K562 (cell line): Measurements from ENCODE around the gene TEX101. TPM values are rescaled to one million over a fixed set of nuclear protein-coding genes. Genes with fewer than 3 reads are reported as not detected.

Experiments used
- ARID2 ChIP-seq: fragments of 450-650 bp; IDR thresholded peaks from 2 replicates; pipeline ENCODE4 v1.6.1; 2017; ENCODE audit warnings: antibody characterized with exemption, mild to moderate bottlenecking
- CEBPB ChIP-seq: fragments of 450-650 bp; IDR thresholded peaks from 2 replicates; pipeline ENCODE4 v1.6.1; 2016; ENCODE audit warnings: missing genetic modification characterization, missing compliant biosample characterization
- CTCFL ChIP-seq: IDR thresholded peaks from 2 replicates; pipeline ENCODE4 v1.6.1; 2011; ENCODE audit warnings: borderline replicate concordance, low read depth, mild to moderate bottlenecking, moderate library complexity, low read length; ENCODE audit not compliant: insufficient read depth, poor library complexity, severe bottlenecking
- ILK ChIP-seq: fragments of 450-650 bp; IDR thresholded peaks from 2 replicates; pipeline ENCODE4 v1.6.1; 2016; ENCODE audit warnings: missing genetic modification characterization, low read depth, mild to moderate bottlenecking, missing compliant biosample characterization, moderate library complexity, borderline replicate concordance
- KLF16 ChIP-seq: IDR thresholded peaks from 2 replicates; pipeline ENCODE4 v1.6.1; 2016; ENCODE audit warnings: antibody characterized with exemption
- LCOR ChIP-seq: sonication (generic); formaldehyde crosslinking; IDR thresholded peaks from 2 replicates; pipeline ENCODE4 v1.8.0; 2022; ENCODE audit warnings: mild to moderate bottlenecking, missing genetic modification reagents
- MAFK ChIP-seq: IDR thresholded peaks from 2 replicates; pipeline ENCODE4 v1.6.1; 2011; ENCODE audit warnings: low read length, improper control_type of control experiment
- RAD21 ChIP-seq, 2 experiments: fragments of 250-450 bp in 1 of 2; fragments of 450-650 bp in 1 of 2; sonication (Bioruptor Pico) in 1 of 2; formaldehyde crosslinking in 1 of 2; IDR thresholded peaks in 1 of 2; conservative IDR thresholded peaks in 1 of 2; 2 replicates each; pipeline versions ENCODE4 v1.4.0 to v1.8.0; 2020 to 2022; ENCODE audit warnings: mild to moderate bottlenecking in 2 of 2, moderate library complexity in 1 of 2
- RCOR1 ChIP-seq, 2 experiments: IDR thresholded peaks; 2 replicates each; pipeline ENCODE4 v1.6.1; 2012; ENCODE audit warnings: low read depth in 2 of 2, low read length in 2 of 2, borderline replicate concordance in 1 of 2, improper control_type of control experiment in 1 of 2
- SMC3 ChIP-seq: conservative IDR thresholded peaks from 2 replicates; pipeline ENCODE4 v1.6.1; 2011; ENCODE audit warnings: low read depth, low read length, improper control_type of control experiment; ENCODE audit not compliant: insufficient read depth
- XRCC5 ChIP-seq: fragments of 200-400 bp; formaldehyde crosslinking; IDR thresholded peaks from 2 replicates; pipeline ENCODE4 v1.6.1; 2017; ENCODE audit warnings: low read depth, mild to moderate bottlenecking, low read length
- ZNF140 ChIP-seq: fragments of 250-450 bp; sonication (Bioruptor Pico); IDR thresholded peaks from 2 replicates; pipeline ENCODE4 v1.8.0; 2021; ENCODE audit warnings: moderate library complexity, mild to moderate bottlenecking, inconsistent platforms
- polyA plus RNA-seq, 8 experiments: library from polyadenylated mRNA; depleted of rRNA in 4 of 8; stranded (reverse) in 5 of 8; unstranded in 3 of 8; fragments of >200 nt; fragmentation: Nextera tagmentation in 2 of 8; fragmentation: Illumina TruSeq in 1 of 8; extraction: Ambion mirVana in 2 of 8; extraction: Trizol in 1 of 8; gene quantifications; 2 replicates each; pipeline versions ENCODE4 v1.2.1 to v1.2.3, GENCODE V29; 2011 to 2014; ENCODE audit warnings: inconsistent platforms in 1 of 8, missing spikeins in 1 of 8
- total RNA-seq, 7 experiments: library from RNA; depleted of rRNA in 6 of 7; stranded (reverse); fragments of >200 nt in 6 of 7; fragmentation: Illumina TruSeq in 2 of 7; extraction: Trizol in 2 of 7; gene quantifications; 2 replicates each; pipeline versions ENCODE4 v1.2.1 to v1.2.3, GENCODE V29; 2011 to 2021; ENCODE audit warnings: low replicate concordance in 1 of 7
- TF ChIP-seq, protein P1 (sequence below), 2 experiments: fragments of 450-650 bp; formaldehyde crosslinking in 1 of 2; IDR thresholded peaks; 2 replicates each; pipeline versions ENCODE4 v1.4.0 to v1.6.1; 2014 to 2020; ENCODE audit warnings: mild to moderate bottlenecking in 2 of 2, borderline replicate concordance in 1 of 2, low read depth in 1 of 2
- TF ChIP-seq, protein P2 (sequence below): fragments of 450-650 bp; formaldehyde crosslinking; IDR thresholded peaks from 2 replicates; pipeline ENCODE4 v1.4.0; 2022; ENCODE audit warnings: mild to moderate bottlenecking, moderate library complexity

The TEX101 gene
- total and polyA plus RNA-seq, 9 of the 15 experiments (the other 6 are each of a cell fraction or from before 2014, with no cell fraction given) = 0.10 to 0.36 (median 0.14) TPM; not detected in 6

GRCh38 chr19:43446746-43447489, 32.2 kb downstream of the TEX101 start (continued):
- TF ChIP-seq CTCFL = peak; percentile 13
- 0 out of 4 replicates have a peak, but pooled peaks of 1 of the 2 experiments have one; percentile 20 for TF ChIP-seq RCOR1 (IDR thresholded peaks at IDR 0.05; ENCODE audit: borderline replicate concordance in 1 of 2, low read depth in 2 of 2, low read length in 2 of 2)
- 0 out of 2 replicates have a peak, but pooled peaks have one; percentile 27 for TF ChIP-seq KLF16
- TF ChIP-seq, protein P1, sequence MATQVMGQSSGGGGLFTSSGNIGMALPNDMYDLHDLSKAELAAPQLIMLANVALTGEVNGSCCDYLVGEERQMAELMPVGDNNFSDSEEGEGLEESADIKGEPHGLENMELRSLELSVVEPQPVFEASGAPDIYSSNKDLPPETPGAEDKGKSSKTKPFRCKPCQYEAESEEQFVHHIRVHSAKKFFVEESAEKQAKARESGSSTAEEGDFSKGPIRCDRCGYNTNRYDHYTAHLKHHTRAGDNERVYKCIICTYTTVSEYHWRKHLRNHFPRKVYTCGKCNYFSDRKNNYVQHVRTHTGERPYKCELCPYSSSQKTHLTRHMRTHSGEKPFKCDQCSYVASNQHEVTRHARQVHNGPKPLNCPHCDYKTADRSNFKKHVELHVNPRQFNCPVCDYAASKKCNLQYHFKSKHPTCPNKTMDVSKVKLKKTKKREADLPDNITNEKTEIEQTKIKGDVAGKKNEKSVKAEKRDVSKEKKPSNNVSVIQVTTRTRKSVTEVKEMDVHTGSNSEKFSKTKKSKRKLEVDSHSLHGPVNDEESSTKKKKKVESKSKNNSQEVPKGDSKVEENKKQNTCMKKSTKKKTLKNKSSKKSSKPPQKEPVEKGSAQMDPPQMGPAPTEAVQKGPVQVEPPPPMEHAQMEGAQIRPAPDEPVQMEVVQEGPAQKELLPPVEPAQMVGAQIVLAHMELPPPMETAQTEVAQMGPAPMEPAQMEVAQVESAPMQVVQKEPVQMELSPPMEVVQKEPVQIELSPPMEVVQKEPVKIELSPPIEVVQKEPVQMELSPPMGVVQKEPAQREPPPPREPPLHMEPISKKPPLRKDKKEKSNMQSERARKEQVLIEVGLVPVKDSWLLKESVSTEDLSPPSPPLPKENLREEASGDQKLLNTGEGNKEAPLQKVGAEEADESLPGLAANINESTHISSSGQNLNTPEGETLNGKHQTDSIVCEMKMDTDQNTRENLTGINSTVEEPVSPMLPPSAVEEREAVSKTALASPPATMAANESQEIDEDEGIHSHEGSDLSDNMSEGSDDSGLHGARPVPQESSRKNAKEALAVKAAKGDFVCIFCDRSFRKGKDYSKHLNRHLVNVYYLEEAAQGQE (IDR thresholded peaks at IDR 0.05; ENCODE audit: borderline replicate concordance) = peak; percentile 95
- TF ChIP-seq, protein P1 (CRISPR knock-in tag; IDR thresholded peaks at IDR 0.05; ENCODE audit: low read depth) = no peak
- peak; percentile 98 for TF ChIP-seq SMC3
- TF ChIP-seq, protein P2, sequence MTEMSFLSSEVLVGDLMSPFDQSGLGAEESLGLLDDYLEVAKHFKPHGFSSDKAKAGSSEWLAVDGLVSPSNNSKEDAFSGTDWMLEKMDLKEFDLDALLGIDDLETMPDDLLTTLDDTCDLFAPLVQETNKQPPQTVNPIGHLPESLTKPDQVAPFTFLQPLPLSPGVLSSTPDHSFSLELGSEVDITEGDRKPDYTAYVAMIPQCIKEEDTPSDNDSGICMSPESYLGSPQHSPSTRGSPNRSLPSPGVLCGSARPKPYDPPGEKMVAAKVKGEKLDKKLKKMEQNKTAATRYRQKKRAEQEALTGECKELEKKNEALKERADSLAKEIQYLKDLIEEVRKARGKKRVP (CRISPR knock-in tag) = no peak
- TF ChIP-seq LCOR (CRISPR knock-in tag) = 0 out of 2 replicates have a peak, but pooled peaks have one; percentile 25
- TF ChIP-seq ARID2 = peak; percentile 90; the same call in 1 of the 2 replicates
- TF ChIP-seq ILK = no peak
- peak; percentile 54 for TF ChIP-seq CEBPB
- TF ChIP-seq ZNF140 (CRISPR knock-in tag) = no peak
- peak; percentile 27; the same call in 1 of the 2 replicates for TF ChIP-seq MAFK
- TF ChIP-seq RAD21 (CRISPR knock-in tag; conservative IDR thresholded peaks at IDR 0.05 in 1 of 2, IDR thresholded peaks at IDR 0.05 in 1 of 2) = peak; percentile 93 to 97
- TF ChIP-seq XRCC5 = 0 out of 2 replicates have a peak, but pooled peaks have one; percentile 50
